HG02610 (cell line): ENCODE data around the gene GSK3A.
A peak's percentile ranks its signal among the peaks of the same experiment; 100 is the strongest.

ENCODE experiments used
- ATAC-seq: cut with Tn5 transposase; IDR thresholded peaks from one replicate; pipeline ENCODE4 v1.9.1; 2021; ENCODE audit warnings: mild to moderate bottlenecking, moderate library complexity; ENCODE audit not compliant: unreplicated experiment

Gene GSK3A

DNA sequence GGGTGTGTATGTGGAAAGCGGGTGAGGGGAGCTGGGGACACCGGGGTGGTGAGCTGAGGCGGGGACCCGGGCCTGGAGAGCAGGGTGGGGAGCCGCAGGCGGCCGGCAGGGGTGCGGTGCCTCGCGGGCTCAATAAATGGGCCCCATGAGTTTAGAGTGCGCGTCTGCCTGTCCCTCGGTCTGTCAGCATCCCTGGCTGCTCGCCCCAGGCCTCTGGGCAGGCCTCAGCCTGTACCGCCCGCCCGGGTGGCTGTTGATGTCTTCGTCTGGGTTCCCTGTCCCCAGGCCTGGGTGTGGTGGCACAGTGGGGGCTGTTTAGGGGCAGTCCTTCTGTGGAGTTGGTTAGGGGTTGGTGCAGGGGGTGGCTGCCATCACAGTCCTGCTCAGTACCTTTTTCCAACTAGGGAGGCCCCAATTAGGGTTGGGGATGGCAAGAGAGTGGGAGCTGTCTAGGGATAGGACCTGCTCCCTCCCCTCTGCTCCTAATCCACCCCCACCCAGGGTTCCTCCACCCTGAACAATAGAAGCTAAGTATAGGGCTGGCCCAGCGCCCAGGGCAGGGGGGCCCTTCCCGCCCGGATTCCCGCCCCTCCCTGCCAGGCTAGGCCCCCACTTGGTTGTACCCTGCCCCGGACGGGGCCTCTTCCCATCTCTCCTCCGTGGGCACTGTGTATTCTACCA is 38.9 kb upstream of the GSK3A start:
- no peak for ATAC-seq

DNA sequence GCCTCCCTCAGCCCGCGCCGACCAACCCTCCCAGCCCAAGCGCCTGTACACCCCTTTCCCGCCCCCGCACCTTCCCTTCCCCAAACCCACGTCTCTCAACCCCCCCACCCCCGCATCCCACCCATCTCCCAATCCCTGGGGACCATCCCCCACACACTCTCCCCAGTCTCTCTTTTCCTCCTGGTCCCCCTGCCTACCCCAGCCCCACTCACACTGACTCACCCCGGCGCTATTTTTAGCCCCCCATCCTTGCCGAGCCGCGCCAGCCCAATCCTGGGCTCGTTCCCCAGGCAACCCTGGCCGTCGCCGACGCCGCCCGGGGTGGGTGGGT is 38.4 kb upstream of the GSK3A start:
- ATAC-seq: no peak

GRCh38 chr19:42279902-42280814 is 37.8 kb upstream of the GSK3A start:
- ATAC-seq: peak; percentile 15

DNA sequence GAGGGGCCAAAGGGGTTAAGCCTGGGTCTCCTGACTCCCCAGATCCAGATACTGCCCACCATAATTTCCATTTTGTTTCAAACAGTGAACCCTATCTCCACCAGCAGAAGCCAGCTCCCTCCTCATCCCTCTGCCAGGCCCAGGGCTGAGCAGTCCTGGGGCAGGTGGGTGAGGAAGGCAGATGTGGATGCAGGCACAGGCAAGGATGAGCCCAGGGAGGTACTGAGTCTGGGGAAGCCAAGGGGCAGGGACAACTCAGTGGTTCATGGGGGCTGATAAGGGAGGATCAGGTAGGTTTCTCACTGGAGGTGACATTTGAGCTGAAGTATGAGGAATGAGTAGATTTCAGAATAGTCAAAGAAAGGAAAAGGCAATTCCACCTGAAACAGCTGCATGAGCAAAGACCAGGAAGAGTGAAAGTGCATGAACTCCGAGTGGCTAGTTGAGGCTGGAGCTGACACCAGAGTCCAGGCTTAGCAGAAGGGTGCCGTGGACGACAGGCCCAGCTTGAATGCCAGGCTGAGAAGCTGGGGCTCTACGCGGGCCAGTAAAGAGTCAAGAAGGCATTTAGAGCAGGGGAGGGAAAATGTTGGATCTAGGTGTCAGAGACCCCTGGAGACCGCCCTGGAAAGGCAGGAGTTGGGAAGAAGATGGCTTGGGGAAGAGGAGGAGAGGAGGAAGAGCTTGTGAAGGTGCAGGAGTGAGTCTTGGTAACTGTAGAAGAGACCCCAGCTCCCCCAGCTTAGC is 36.9 kb upstream of the GSK3A start:
- ATAC-seq: no peak

DNA sequence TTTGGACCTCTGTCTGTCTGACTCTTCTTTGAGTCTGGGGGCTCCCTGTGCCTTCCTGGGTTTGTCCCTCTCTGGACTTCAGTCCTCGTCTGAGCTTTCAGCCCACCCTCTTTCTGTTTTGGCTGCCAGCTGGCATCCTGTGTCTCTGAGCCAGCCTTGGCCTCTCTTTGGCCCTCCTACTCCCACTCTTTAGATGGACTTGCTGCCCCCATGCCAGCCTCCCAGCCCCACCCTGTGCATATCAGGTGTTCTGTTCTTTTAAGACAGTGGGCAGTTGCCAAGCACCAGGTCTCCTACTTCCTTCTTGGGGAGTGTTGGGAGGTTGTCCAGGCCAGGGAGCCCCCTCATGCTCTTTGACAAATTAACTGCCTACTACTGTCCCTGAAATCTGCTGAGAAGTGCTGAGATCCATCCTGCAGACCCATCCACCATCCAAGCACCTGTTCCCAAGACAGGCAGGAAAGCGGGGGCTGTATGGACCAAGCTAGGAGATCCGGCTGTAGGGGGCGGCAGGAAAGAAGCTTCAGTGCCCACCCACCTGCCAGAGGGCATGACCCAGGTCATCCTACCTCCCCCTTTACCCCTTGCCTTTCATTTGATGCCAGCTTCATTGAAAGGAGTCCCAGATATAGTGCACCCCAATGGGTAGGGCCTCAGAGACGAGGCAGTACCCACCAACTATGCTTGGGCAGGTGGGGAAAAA is 36.2 kb upstream of the GSK3A start:
- ATAC-seq: no peak

GRCh38 chr19:42277821-42278451 is 35.5 kb upstream of the GSK3A start:
- ATAC-seq: no peak

- ATAC-seq: no peak
These were observed 34.4 kb upstream of the GSK3A start for GRCh38 chr19:42276821-42277220.

DNA sequence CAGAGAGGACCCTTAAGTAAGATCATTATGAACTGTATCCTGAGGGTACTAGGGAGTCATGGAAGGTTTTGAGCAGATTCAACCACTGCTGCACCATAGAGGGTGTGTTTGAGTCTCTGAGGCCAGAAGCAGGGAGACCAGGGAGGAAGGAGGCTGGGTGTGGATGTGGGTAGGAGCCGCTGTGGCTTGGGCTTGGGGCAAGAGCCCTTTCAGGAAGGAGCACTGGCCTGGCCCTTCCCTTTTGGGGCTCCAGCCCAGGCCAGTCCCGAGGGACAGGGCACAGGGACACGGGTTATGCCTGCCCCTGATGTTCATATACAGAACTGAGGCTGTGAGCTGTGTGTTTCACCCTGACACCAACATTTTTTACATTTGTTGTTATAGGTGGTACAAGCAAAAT is 33.9 kb upstream of the GSK3A start:
- no peak for ATAC-seq

GRCh38 chr19:42275517-42275916 is 33.1 kb upstream of the GSK3A start:
- no peak for ATAC-seq

DNA sequence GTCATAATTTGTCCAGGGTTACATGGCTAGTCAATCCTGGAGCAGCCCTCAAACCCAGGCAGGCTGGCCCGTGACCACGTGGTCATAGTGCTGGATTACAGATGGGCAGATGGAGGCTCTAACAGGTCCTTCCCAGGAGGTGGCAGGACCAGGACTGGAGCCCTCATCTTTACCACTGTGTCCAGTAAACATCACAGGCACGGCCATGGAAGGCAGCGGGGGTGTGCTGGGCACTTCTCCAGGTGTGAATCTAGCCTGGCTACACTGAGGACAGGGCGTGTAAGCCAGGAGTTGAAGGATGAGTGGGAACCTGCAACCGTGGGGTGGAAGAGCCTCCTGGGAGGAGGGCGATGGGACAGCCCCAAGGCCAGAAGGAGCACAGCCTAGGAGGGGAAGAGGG is 32.7 kb upstream of the GSK3A start:
- no peak for ATAC-seq

GRCh38 chr19:42274065-42274682 is 31.8 kb upstream of the GSK3A start:
- ATAC-seq: no peak

GRCh38 chr19:42273407-42274064 is 31.1 kb upstream of the GSK3A start:
- no peak for ATAC-seq

- no peak for ATAC-seq
These were observed 30.6 kb upstream of the GSK3A start for GRCh38 chr19:42272989-42273406.

- ATAC-seq: no peak
These were observed 30.1 kb upstream of the GSK3A start for GRCh38 chr19:42272535-42272897.

DNA sequence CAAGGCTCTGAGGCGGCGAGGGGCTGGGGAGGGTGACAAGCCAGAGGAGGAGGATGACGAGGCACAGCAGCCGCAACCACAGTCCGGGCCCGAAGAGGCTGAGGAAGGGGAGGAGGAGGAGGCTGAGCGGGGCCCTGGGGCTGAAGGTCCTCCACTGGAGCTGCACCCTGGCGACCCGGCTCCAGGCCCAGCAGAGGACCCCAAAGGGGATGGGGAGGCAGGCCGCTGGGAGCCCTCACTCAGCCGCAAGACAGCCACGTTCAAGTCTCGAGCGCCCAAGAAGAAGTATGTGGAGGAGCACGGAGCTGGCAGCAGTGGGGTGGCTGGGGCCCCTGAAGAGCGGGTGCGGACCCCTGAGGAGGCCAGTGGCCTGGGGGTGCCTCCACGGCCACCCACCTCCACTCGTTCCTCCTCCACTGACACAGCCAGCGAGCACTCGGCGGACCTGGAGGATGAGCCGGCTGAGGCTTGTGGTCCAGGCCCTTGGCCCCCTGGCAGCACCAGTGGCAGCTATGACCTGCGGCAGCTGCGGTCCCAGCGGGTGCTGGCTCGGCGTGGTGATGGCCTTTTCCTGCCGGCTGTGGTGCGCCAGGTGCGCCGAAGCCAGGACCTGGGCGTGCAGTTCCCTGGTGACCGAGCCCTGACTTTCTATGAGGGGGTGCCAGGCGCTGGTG is 29.6 kb upstream of the GSK3A start:
- no peak for ATAC-seq

GRCh38 chr19:42271045-42271419 is 28.6 kb upstream of the GSK3A start:
- no peak for ATAC-seq

GRCh38 chr19:42270346-42271044 is 28.1 kb upstream of the GSK3A start:
- no peak for ATAC-seq

- ATAC-seq: no peak
These were observed 27.3 kb upstream of the GSK3A start for GRCh38 chr19:42269478-42270345.
